ENCODE data around the gene MALRD1. TPM values are rescaled to one million over a fixed set of nuclear protein-coding genes. Genes with fewer than 3 reads are reported as not detected.
"Not testable (repeated sequence)": the region's sequence is repeated elsewhere in the genome, so short reads cannot be mapped to it uniquely, and the experiment has no call there.

Gene MALRD1
- total RNA-seq, 1 donor from 2014 or later: 1.5 TPM

- Mint-ChIP-seq H3K36me3 (ENCODE audit: insufficient read depth) (no peaks in the 10 kb centered on the region), H3K4me3 (ENCODE audit: low read depth) (no peak overlapping the region), H3K27ac (no peak overlapping the region), H3K27me3 (no peaks in the 10 kb centered on the region), H3K9me3 (ENCODE audit: low read depth) (no peaks in the 10 kb centered on the region), H3K4me1 (ENCODE audit: low read depth) (no peaks in the 10 kb centered on the region)
- TF ChIP-seq CTCF (IDR thresholded peaks at IDR 0.05; ENCODE audit: unreplicated experiment): no peak
- DNase-seq (ENCODE audit: low spot score, unreplicated experiment): no peak
Measured at GRCh38 chr10:19497026-19497425, 448.4 kb downstream of the MALRD1 start.

GRCh38 chr10:19498393-19499290 lies 450.0 kb downstream of the MALRD1 start:
- Mint-ChIP-seq H3K27ac (no peak overlapping the region), H3K27me3 (no peaks in the 10 kb centered on the region), H3K9me3 (ENCODE audit: low read depth) (no peaks in the 10 kb centered on the region), H3K36me3 (ENCODE audit: insufficient read depth) (no peaks in the 10 kb centered on the region), H3K4me3 (ENCODE audit: low read depth) (no peak overlapping the region), H3K4me1 (ENCODE audit: low read depth) (no peaks in the 10 kb centered on the region)
- DNase-seq (ENCODE audit: low spot score, unreplicated experiment): no peak
- TF ChIP-seq CTCF (IDR thresholded peaks at IDR 0.05; ENCODE audit: unreplicated experiment): no peak

GRCh38 chr10:19499291-19499770 lies 450.7 kb downstream of the MALRD1 start:
- no peaks in the 10 kb centered on the region for H3K4me1 Mint-ChIP-seq (ENCODE audit: low read depth)
- DNase-seq (ENCODE audit: low spot score, unreplicated experiment): no peak
- no peaks in the 10 kb centered on the region for H3K27me3 Mint-ChIP-seq
- no peaks in the 10 kb centered on the region for H3K9me3 Mint-ChIP-seq (ENCODE audit: low read depth)
- H3K4me3 Mint-ChIP-seq (ENCODE audit: low read depth): no peak overlapping the region
- H3K36me3 Mint-ChIP-seq (ENCODE audit: insufficient read depth): no peaks in the 10 kb centered on the region
- no peak for TF ChIP-seq CTCF (IDR thresholded peaks at IDR 0.05; ENCODE audit: unreplicated experiment)
- H3K27ac Mint-ChIP-seq: no peak overlapping the region

- H3K36me3 Mint-ChIP-seq (ENCODE audit: insufficient read depth): no peaks in the 10 kb centered on the region
- no peak overlapping the region for H3K27ac Mint-ChIP-seq
- H3K9me3 Mint-ChIP-seq (ENCODE audit: low read depth): no peaks in the 10 kb centered on the region
- no peaks in the 10 kb centered on the region for H3K4me1 Mint-ChIP-seq (ENCODE audit: low read depth)
- DNase-seq (ENCODE audit: low spot score, unreplicated experiment): no peak
- H3K27me3 Mint-ChIP-seq: no peaks in the 10 kb centered on the region
- no peak for TF ChIP-seq CTCF (IDR thresholded peaks at IDR 0.05; ENCODE audit: unreplicated experiment)
- H3K4me3 Mint-ChIP-seq (ENCODE audit: low read depth): no peak overlapping the region
Measured at GRCh38 chr10:19500959-19501358, 452.4 kb downstream of the MALRD1 start.

GRCh38 chr10:19505320-19506312 lies 457.0 kb downstream of the MALRD1 start:
- no peaks in the 10 kb centered on the region for H3K27me3 Mint-ChIP-seq
- H3K4me1 Mint-ChIP-seq (ENCODE audit: low read depth): peaks cover 1% of the 10 kb centered on the region
- no peak for TF ChIP-seq CTCF (IDR thresholded peaks at IDR 0.05; ENCODE audit: unreplicated experiment)
- H3K27ac Mint-ChIP-seq: no peak overlapping the region
- no peaks in the 10 kb centered on the region for H3K36me3 Mint-ChIP-seq (ENCODE audit: insufficient read depth)
- no peak overlapping the region for H3K4me3 Mint-ChIP-seq (ENCODE audit: low read depth)
- peaks cover 2% of the 10 kb centered on the region for H3K9me3 Mint-ChIP-seq (ENCODE audit: low read depth)
- DNase-seq (ENCODE audit: low spot score, unreplicated experiment): no peak

- H3K36me3 Mint-ChIP-seq (ENCODE audit: insufficient read depth); DNase-seq (ENCODE audit: low spot score, unreplicated experiment); H3K27me3 Mint-ChIP-seq; H3K4me3 Mint-ChIP-seq (ENCODE audit: low read depth); H3K4me1 Mint-ChIP-seq (ENCODE audit: low read depth); H3K27ac Mint-ChIP-seq; H3K9me3 Mint-ChIP-seq (ENCODE audit: low read depth): not testable (repeated sequence)
Measured at GRCh38 chr10:19510005-19510732, 461.6 kb downstream of the MALRD1 start.

All from progenitor cell of endocrine pancreas (in vitro differentiated cells).